ENCODE data around the gene ADAMTSL1.

DNA sequence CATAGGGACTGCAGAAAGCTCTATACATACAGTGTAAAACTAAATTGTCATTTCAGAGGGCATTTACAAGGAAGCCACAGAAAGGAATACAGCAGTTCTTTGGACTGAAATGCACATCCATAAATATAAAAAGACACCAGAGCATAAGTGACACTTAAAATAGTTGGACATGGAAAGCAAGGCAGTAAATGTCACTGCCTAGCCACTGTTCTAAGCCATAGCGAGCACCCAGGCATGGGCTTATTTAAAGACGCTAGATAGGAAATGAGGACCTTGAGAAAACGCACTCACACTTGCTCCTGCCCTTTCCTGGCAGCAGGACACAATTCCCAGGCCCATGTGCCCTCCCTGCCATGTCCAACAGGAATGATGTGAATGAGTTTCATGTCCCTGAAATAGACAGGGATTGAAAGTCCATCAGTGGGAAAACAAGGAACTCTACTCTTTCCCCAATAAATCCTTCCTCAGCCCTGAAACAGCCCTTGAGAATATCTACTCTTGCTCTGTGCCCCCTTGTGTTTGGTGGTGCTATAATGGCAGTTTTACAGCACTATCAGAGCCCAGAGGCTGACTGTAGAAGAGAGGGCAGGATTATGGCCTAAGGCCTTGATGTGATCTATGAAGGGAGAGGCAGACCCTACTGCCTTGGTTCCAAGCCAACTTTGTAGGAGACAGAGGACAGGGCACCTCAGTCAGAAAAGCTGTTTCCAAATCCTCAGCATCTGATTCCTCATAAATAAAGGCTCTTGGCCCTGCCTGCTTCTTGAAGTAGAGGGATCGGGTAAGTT lies 376.1 kb downstream of the ADAMTSL1 start:
- TF ChIP-seq, protein P1, sequence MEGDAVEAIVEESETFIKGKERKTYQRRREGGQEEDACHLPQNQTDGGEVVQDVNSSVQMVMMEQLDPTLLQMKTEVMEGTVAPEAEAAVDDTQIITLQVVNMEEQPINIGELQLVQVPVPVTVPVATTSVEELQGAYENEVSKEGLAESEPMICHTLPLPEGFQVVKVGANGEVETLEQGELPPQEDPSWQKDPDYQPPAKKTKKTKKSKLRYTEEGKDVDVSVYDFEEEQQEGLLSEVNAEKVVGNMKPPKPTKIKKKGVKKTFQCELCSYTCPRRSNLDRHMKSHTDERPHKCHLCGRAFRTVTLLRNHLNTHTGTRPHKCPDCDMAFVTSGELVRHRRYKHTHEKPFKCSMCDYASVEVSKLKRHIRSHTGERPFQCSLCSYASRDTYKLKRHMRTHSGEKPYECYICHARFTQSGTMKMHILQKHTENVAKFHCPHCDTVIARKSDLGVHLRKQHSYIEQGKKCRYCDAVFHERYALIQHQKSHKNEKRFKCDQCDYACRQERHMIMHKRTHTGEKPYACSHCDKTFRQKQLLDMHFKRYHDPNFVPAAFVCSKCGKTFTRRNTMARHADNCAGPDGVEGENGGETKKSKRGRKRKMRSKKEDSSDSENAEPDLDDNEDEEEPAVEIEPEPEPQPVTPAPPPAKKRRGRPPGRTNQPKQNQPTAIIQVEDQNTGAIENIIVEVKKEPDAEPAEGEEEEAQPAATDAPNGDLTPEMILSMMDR (conservative IDR thresholded peaks at IDR 0.05; ENCODE audit: low read length) = no peak
- no peak for TF ChIP-seq EZH2phosphoT487 (IDR thresholded peaks at IDR 0.05; ENCODE audit: borderline replicate concordance)
